Lower leg skin (tissue), 3 donors: ENCODE data around the gene CHRM5.

Experiments used
- POLR2A ChIP-seq, 2 donors: fragments of 450-650 bp; IDR thresholded peaks; one replicate each; pipeline ENCODE4 v1.6.1; 2016 to 2017; ENCODE audit warnings: antibody characterized with exemption in 2 of 2, mild to moderate bottlenecking in 1 of 2, moderate library complexity in 1 of 2
- TF ChIP-seq, protein P1 (sequence below), 3 donors: fragments of 450-650 bp; IDR thresholded peaks; one replicate each; pipeline ENCODE4 v1.5.1; 2016; ENCODE audit warnings: antibody characterized with exemption in 3 of 3, mild to moderate bottlenecking in 3 of 3, moderate library complexity in 2 of 3

- TF ChIP-seq, protein P1, sequence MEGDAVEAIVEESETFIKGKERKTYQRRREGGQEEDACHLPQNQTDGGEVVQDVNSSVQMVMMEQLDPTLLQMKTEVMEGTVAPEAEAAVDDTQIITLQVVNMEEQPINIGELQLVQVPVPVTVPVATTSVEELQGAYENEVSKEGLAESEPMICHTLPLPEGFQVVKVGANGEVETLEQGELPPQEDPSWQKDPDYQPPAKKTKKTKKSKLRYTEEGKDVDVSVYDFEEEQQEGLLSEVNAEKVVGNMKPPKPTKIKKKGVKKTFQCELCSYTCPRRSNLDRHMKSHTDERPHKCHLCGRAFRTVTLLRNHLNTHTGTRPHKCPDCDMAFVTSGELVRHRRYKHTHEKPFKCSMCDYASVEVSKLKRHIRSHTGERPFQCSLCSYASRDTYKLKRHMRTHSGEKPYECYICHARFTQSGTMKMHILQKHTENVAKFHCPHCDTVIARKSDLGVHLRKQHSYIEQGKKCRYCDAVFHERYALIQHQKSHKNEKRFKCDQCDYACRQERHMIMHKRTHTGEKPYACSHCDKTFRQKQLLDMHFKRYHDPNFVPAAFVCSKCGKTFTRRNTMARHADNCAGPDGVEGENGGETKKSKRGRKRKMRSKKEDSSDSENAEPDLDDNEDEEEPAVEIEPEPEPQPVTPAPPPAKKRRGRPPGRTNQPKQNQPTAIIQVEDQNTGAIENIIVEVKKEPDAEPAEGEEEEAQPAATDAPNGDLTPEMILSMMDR (IDR thresholded peaks at IDR 0.05) = no peak
- no peak for TF ChIP-seq POLR2A (IDR thresholded peaks at IDR 0.05)
These were observed 71.5 kb downstream of the CHRM5 start for GRCh38 chr15:34039790-34040113.
